GM19025 (cell line): ENCODE results near the gene WDR5.

ENCODE experiments used
- ATAC-seq: cut with Tn5 transposase; IDR thresholded peaks from one replicate; pipeline ENCODE4 v1.9.1; 2021; ENCODE audit warnings: mild to moderate bottlenecking, low read depth, moderate library complexity; ENCODE audit not compliant: unreplicated experiment

WDR5 gene

GRCh38 chr9:134131471-134132207 lies 4.2 kb upstream of the WDR5 start:
- ATAC-seq, result no peak

DNA sequence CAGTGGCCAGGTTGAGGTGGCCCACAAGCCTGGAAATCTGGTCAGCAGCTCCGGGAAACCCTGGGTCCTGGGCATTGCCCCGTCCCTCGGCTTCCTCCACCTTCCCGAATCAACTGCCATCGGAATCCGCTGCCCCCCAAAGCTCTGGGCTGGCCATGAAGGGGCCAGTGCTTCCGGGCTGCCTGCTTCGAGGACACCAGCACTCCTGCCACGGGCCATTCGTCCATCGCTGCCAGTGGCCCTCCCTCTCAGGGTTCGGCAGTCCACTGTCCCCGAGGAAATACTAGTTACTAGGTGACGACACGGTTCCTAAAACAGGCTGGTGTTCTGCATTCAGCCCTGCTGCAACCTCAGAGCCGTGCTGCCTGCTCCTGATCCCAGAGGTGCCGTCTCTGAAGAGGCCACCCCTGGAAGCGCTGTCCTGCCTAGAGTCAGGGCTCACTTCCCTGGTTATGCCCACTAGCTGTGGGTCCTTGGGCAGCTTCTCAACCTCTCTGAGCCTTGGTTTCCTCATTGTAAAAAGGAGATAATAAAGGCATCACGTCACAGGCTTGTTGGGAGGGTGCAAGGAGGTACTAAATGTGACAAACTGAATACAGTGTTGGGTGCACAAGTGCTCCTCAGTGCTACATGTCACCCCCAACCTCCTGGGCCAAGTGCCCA lies 3.5 kb upstream of the WDR5 start:
- ATAC-seq, result no peak

GRCh38 chr9:134134949-134135342 lies 936 bp upstream of the WDR5 start:
- ATAC-seq, result no peak

GRCh38 chr9:134136118-134136995 lies 475 bp downstream of the WDR5 start:
- peak; percentile 12 for ATAC-seq

GRCh38 chr9:134136996-134137299 lies 1.1 kb downstream of the WDR5 start:
- ATAC-seq, result no peak

- ATAC-seq, result no peak
These were observed 2.4 kb downstream of the WDR5 start for GRCh38 chr9:134138292-134138691.

DNA sequence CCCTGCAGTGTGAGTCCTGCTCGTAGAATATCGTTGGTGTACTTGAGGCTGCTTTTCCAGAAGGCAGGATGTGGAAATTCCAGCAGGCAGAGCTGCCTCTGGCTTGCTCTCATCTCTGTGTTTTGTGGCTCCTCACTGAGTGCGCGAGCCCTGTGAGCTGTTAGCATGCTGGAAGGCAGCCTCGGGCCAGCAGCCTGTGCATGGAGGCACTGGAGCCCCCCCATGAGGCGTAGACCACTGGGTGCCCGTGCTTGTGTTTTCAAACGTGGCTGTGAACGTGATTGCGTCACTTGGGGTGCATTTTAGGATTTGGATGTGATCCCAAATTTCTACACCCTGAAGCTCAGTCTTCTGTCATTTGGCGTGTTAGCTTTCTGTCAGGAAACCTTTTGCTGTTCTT lies 3.2 kb downstream of the WDR5 start:
- no peak for ATAC-seq

DNA sequence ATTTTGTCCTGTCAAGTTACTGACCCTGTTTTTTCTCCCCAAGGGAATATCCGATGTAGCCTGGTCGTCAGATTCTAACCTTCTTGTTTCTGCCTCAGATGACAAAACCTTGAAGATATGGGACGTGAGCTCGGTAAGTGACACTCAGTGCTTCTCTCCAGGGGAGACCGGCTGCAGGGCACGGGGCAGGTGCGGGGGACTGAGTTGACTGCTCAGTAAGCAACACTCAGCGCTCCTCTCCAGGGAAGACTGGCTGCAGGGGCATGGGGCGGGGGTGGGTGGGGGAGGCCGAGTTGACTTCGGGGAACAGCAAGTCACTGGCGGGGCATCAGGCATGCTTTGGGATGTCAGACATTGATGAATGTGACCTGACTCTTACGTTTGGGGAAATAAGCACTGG lies 6.0 kb downstream of the WDR5 start:
- ATAC-seq, result no peak

GRCh38 chr9:134144801-134145200 lies 8.9 kb downstream of the WDR5 start:
- ATAC-seq, result no peak

DNA sequence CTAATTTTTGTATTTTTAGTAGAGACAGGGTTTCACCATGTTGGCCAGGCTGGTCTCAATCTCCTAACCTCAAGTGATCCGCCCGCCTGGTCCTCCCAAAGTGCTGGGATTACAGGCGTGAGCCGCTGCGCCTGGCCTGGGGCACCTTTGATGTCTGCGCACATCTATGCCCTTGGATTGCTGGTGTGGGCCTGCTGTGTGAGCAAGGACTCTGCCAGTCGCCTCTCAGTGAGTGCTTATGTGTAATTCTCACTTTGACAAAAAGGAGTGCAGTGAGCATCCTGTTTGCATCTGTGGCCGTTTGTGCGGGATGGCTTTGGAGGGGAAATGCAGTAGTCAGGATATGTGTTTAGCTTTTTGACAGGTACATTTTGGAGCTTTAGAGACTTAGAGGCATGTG lies 9.4 kb downstream of the WDR5 start:
- no peak for ATAC-seq

- no peak for ATAC-seq
These were observed 11.1 kb downstream of the WDR5 start for GRCh38 chr9:134146774-134147493.

GRCh38 chr9:134149380-134149779 lies 13.5 kb downstream of the WDR5 start:
- no peak for ATAC-seq

GRCh38 chr9:134150557-134151214 lies 14.8 kb downstream of the WDR5 start:
- no peak for ATAC-seq

GRCh38 chr9:134152022-134152448 lies 16.2 kb downstream of the WDR5 start:
- no peak for ATAC-seq

DNA sequence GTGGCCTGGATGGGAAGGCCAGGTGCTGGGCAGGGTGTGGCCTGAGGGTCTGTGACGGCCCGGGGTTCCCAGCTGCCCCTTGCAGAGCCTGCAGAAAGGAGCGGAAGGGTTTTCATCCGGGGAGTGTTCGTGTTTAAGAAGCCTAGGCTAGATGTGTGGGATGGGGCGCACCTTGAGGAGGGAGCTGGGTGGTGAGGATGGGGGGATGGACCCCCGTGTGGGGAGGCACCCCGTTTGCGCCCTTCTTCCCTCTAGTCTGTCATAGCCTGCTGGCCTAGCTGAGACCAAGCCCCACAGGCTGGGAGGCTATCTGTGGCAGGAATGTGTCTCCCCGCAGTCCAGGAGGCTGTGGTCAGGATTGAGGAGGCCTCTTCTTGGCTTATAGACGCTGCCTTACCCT lies 16.6 kb downstream of the WDR5 start:
- no peak for ATAC-seq

GRCh38 chr9:134153450-134153849 lies 17.6 kb downstream of the WDR5 start:
- ATAC-seq, result no peak

GRCh38 chr9:134154262-134154701 lies 18.4 kb downstream of the WDR5 start:
- no peak for ATAC-seq

- no peak for ATAC-seq
These were observed 20.0 kb downstream of the WDR5 start for GRCh38 chr9:134155812-134156377.

DNA sequence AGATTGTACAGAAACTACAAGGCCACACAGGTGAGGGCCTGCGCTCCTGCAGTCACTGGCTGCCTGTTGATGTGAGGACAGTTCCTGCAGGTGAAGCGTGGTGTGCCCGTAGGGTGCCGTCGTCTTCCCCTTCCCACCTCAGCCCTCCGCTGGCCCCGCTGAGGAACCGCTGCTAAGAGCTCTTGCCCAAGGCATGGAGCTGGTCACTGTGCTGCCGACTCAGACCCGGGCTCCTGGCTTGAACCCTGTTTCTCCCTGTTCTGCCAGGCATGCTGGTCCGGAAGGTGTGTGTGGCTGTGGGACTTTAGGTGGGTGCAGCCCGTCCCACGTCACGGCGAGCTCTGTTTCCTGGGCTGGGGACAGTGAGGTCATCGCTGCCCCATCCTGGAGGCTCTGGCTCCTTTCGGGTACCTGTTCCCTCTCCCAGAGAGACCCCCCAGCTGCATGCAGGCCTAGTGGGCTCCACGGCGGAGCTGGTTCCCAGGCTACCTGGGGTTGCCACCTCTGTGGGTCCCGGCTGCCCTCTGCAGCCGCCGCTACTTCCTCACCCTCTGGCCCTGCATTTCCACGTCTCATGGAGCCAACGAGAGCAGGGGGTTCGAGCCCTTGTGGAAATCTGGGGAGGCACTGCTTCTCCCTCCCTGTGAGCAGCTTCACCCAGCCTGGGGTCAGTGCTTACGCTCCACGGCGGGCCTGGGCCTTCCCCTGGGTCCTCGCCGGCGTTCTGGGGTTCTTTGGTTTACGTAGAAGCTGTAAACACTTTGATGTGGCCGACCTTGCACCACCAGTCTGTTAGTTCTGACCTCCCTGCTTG lies 20.9 kb downstream of the WDR5 start:
- ATAC-seq, result no peak
